NB4 (cell line): ENCODE results near the gene TEC.
"Not testable (repeated sequence)": the region's sequence is repeated elsewhere in the genome, so short reads cannot be mapped to it uniquely, and the experiment has no call there.

Experiments used
- DNase-seq: peaks from one replicate; pipeline ENCODE4 v3.0.0; 2010; ENCODE audit warnings: low read depth
- H3K4me3 ChIP-seq: one replicate; pipeline ENCODE4 v1.5.1; 2011; ENCODE audit warnings: mild to moderate bottlenecking, low read depth, low read length, moderate library complexity
- MYC ChIP-seq: IDR thresholded peaks from 2 replicates; pipeline ENCODE4 v1.6.1; 2011; ENCODE audit warnings: low read depth, low read length
- POLR2A ChIP-seq: IDR thresholded peaks from 2 replicates; pipeline ENCODE4 v1.6.1; 2011; ENCODE audit warnings: mild to moderate bottlenecking; ENCODE audit not compliant: insufficient read length; ENCODE audit errors: extremely low read depth
- TF ChIP-seq, protein P1 (sequence below): IDR thresholded peaks from one replicate; pipeline ENCODE4 v1.5.1; 2012; ENCODE audit warnings: low read depth, low read length
- TF ChIP-seq, protein P2 (sequence below): IDR thresholded peaks from 2 replicates; pipeline ENCODE4 v1.6.1; 2011; ENCODE audit warnings: low read depth, low read length

TEC gene

DNA sequence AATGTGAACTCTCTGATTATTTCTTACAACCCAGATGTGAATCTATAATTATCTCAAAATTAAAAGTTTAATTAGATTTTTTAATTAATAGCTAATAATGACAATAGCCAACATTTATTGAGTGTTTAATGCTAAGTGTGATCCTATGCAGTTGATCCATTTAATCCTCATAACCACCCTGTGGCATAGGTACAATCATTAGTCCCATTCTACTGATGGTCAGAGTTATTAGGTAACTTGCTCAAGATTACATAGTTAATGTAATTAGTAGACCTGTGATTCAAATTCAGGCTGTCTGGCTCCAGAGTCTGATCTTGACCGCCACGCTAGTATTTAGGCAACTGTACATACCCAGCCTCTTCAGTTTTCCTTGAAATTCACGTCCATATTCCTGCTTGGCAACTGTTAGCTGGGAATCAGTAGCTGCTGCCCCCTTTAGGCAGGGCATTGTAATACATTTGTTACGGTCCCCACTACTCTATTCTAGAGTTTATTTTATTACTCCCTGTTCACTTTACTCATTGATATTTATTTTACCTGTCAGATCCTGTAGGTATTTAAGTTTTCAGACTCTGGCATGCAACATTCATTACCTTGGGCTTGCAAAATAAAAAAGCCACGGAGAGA is 20.6 kb upstream of the TEC start:
- H3K4me3 ChIP-seq, result no peak overlapping the region
- no peak for TF ChIP-seq MYC
- TF ChIP-seq, protein P1, sequence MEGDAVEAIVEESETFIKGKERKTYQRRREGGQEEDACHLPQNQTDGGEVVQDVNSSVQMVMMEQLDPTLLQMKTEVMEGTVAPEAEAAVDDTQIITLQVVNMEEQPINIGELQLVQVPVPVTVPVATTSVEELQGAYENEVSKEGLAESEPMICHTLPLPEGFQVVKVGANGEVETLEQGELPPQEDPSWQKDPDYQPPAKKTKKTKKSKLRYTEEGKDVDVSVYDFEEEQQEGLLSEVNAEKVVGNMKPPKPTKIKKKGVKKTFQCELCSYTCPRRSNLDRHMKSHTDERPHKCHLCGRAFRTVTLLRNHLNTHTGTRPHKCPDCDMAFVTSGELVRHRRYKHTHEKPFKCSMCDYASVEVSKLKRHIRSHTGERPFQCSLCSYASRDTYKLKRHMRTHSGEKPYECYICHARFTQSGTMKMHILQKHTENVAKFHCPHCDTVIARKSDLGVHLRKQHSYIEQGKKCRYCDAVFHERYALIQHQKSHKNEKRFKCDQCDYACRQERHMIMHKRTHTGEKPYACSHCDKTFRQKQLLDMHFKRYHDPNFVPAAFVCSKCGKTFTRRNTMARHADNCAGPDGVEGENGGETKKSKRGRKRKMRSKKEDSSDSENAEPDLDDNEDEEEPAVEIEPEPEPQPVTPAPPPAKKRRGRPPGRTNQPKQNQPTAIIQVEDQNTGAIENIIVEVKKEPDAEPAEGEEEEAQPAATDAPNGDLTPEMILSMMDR, result peak; percentile 69
- DNase-seq, result peak; percentile 30

DNA sequence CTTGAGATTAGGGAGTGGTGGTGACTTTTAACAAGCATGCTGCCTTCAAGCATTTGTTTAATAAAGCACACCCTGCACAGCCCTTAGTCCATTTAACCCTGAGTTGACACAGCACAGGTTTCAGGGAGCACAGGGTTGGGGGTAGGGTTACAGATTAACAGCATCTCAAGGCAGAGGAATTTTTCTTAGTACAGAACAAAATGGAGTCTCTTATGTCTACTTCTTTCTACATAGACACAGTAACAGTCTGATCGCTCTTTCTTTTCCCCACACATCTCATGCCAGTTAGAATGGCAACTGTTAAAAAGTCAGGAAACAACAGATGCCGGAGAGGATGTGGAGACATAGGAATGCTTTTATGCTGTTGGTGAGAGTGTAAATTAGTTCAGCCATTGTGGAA is 16.4 kb upstream of the TEC start:
- not testable (repeated sequence) for H3K4me3 ChIP-seq, DNase-seq

DNA sequence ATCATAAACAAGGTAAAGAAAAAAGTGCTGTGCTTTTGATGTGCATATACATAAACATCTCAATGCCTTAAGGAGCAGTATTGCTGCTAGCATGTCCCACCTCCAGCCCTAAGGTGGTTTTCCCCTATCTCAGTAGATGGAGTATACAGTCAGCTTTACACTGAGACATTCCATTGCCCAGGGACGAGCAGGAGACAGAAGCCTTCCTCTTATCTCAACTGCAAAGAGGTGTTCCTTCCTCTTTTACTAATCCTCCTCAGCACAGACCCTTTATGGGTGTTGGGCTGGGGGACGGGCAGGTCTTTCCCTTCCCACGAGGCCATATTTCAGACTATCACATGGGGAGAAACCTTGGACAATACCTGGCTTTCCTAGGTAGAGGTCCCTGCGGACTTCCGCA is 16.0 kb upstream of the TEC start:
- H3K4me3 ChIP-seq, DNase-seq: not testable (repeated sequence)

DNA sequence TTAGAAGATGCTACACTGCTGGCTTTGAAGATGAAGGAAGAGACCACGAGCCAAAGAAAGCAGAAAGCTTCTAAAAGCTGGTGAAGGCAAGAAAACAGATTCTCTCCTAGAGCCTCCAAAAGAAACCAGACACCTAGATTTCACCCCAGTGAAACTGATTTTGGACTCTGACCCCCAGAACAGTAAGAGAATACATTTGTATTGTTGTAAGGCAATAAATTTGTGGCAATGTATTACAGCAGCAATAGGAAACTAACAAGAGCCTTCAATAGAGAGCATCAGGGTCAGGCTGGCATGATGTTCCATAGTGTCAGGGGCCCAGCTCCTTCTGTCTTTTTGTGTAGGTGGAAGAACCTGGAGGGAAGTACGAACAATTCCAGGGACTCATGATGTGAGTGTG is 6.0 kb upstream of the TEC start:
- DNase-seq, result no peak
- no peak for TF ChIP-seq POLR2A
- TF ChIP-seq, protein P2, sequence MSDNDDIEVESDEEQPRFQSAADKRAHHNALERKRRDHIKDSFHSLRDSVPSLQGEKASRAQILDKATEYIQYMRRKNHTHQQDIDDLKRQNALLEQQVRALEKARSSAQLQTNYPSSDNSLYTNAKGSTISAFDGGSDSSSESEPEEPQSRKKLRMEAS, result no peak
- TF ChIP-seq, protein P1, result no peak
- no peak for TF ChIP-seq MYC
- H3K4me3 ChIP-seq, result no peak overlapping the region

DNA sequence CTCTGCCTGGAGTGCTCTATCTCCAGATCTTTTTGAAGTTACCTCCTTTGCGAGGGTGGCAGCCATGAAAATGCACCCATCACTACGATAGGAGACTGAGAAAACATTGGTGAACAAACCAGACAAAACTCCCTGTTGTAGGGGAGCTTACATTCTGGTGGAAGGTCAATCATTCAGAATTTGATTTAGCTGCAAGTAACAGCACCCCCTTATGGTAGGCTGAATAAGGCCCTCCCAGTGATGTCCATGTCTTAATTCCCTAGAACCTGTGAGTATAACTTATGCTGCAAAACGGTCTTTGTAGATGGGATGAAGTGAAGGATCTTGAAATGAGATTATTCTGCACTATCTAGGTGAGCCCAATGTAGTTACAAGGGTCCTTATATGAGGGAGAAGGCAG is 5.6 kb upstream of the TEC start:
- peak; percentile 75 for DNase-seq
- no peak overlapping the region for H3K4me3 ChIP-seq
- TF ChIP-seq MYC, result no peak
- no peak for TF ChIP-seq POLR2A
- TF ChIP-seq, protein P1, result peak; percentile 89
- TF ChIP-seq, protein P2, result no peak

DNA sequence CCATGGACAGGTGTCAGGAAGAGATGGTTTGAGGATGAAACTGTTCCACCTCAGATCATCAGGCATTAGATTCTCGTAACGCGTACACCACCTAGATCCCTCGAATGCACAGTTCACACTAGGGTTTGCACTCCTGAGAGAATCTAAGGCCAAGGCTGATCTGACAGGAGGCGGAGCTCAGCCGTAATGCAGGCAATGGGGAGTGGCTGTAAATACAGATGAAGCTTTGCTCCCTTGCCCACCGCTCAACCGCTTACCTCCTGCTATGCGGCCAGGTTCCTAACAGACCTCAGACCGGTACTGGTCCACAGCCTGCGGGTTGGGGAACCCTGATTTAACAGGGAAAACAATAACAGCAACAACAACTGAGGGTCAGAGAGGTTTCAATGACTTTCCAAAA is 2.0 kb upstream of the TEC start:
- no peak overlapping the region for H3K4me3 ChIP-seq
- TF ChIP-seq, protein P1, result no peak
- TF ChIP-seq MYC (no peak), POLR2A (no peak)
- TF ChIP-seq, protein P2, result no peak
- no peak for DNase-seq

DNA sequence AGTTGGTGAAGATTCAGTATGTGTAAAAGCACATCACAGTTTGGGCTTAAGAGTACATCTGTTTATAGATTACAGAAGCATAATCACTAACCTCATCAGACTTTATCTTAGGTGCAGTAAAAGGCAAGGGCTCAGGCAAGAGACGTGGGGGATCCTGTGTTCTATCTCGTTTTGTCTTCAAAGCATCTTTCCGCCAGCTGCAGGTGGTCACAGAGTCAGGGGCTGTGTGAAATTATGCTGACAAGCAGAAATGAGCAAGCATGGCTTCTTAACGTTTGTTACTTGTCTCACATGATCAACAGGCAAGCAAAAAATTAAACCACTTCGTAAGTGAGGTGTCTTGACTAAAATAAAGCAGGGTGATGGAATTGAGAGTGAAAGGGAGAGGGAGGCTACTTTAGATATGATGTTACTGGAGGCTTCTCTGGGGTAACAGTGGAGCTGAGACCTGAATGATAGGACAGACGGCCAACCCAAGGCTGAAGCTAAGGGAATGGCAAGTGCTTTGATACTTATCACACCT is 1.4 kb upstream of the TEC start:
- TF ChIP-seq, protein P2, result no peak
- TF ChIP-seq POLR2A (no peak), MYC (no peak)
- TF ChIP-seq, protein P1, result no peak
- DNase-seq, result no peak
- peak overlapping the region; percentile 76 for H3K4me3 ChIP-seq
